IMR-90 (cell line): ENCODE results near the gene CHRM5. TPM values are rescaled to one million over a fixed set of nuclear protein-coding genes. Genes with fewer than 3 reads are reported as not detected.

Source experiments
- ATAC-seq: fragments of 200-7000 bp; cut with Tn5 transposase; 2 replicates; pipeline ENCODE4 v1.9.1; 2020; ENCODE audit warnings: low read depth, mild to moderate bottlenecking, moderate library complexity
- BruUV-seq: library from RNA; stranded (reverse); fragments of 400-500 nt; replicated peaks from 2 replicates; lab custom pipeline; 2021; lab: Mats Ljungman, UMichigan
- CTCF ChIA-PET: fragments of 300-600 bp; formaldehyde crosslinking; extraction: SDS; loops from one replicate; lab custom pipeline; 2021; ENCODE audit warnings: antibody characterized with exemption; lab: Yijun Ruan, JAX
- POLR2A ChIA-PET: fragments of 300-600 bp; sonication (Branson Sonifier 250); formaldehyde crosslinking; loops from one replicate; lab custom pipeline; 2022; ENCODE audit warnings: antibody characterized with exemption; ENCODE audit not compliant: unreplicated experiment; lab: Charles Lee
- DNase-seq: peaks from one replicate; pipeline ENCODE4 v3.0.0; 2013
- H2AFZ ChIP-seq: replicated peaks from 2 replicates; pipeline ENCODE3; 2013; ENCODE audit warnings: low read length, mild to moderate bottlenecking; ENCODE audit not compliant: poor library complexity
- H2AK5ac ChIP-seq: 2 replicates; pipeline ENCODE4 v1.6.1; 2013; ENCODE audit warnings: low read depth, low read length, inconsistent platforms
- H2AK9ac ChIP-seq: replicated peaks from 2 replicates; pipeline ENCODE3; 2013; ENCODE audit warnings: mild to moderate bottlenecking, low read depth, low read length, moderate library complexity; ENCODE audit not compliant: poor library complexity
- H2BK120ac ChIP-seq: 2 replicates; pipeline ENCODE4 v1.6.1; 2013; ENCODE audit warnings: low read depth, low read length, inconsistent platforms
- H2BK15ac ChIP-seq: 3 replicates; pipeline ENCODE4 v1.6.1; 2013; ENCODE audit warnings: low read depth, low read length, inconsistent platforms
- H2BK20ac ChIP-seq: 2 replicates; pipeline ENCODE4 v1.6.1; 2013; ENCODE audit warnings: low read depth, mild to moderate bottlenecking, inconsistent platforms, low read length, moderate library complexity
- H2BK5ac ChIP-seq: 2 replicates; pipeline ENCODE4 v1.6.1; 2013; ENCODE audit warnings: mild to moderate bottlenecking, low read depth, low read length, inconsistent platforms; ENCODE audit not compliant: poor library complexity, severe bottlenecking
- H3K14ac ChIP-seq: replicated peaks from 2 replicates; pipeline ENCODE4 v1.6.1; 2013; ENCODE audit warnings: low read depth, low read length, inconsistent platforms
- H3K18ac ChIP-seq: 2 replicates; pipeline ENCODE4 v1.6.1; 2013; ENCODE audit warnings: low read depth, low read length, control low read depth
- H3K23ac ChIP-seq: 2 replicates; pipeline ENCODE4 v1.6.1; 2013; ENCODE audit warnings: low read depth, low read length, inconsistent platforms
- H3K27ac ChIP-seq: 2 replicates; pipeline ENCODE4 v1.5.1; 2013; ENCODE audit warnings: mild to moderate bottlenecking, control low read depth, low read length; ENCODE audit not compliant: insufficient read depth
- H3K27me3 ChIP-seq: 2 replicates; pipeline ENCODE4 v1.6.1; 2013; ENCODE audit warnings: low read length; ENCODE audit not compliant: control insufficient read depth, insufficient read depth
- H3K36me3 ChIP-seq: 2 replicates; pipeline ENCODE4 v1.6.1; 2013; ENCODE audit warnings: low read length, mixed read lengths; ENCODE audit not compliant: control insufficient read depth, insufficient read depth
- H3K4ac ChIP-seq: 2 replicates; pipeline ENCODE4 v1.6.1; 2013; ENCODE audit warnings: low read depth, low read length, inconsistent platforms
- H3K4me1 ChIP-seq: 2 replicates; pipeline ENCODE4 v1.6.1; 2013; ENCODE audit warnings: low read length, mixed read lengths; ENCODE audit not compliant: control insufficient read depth, insufficient read depth
- H3K4me2 ChIP-seq: 2 replicates; pipeline ENCODE4 v1.6.1; 2013; ENCODE audit warnings: low read depth, mild to moderate bottlenecking, control low read depth, low read length, moderate library complexity
- H3K4me3 ChIP-seq: 2 replicates; pipeline ENCODE4 v1.5.1; 2013; ENCODE audit warnings: low read depth, mild to moderate bottlenecking, control low read depth, low read length, moderate library complexity; ENCODE audit not compliant: insufficient read depth
- H3K56ac ChIP-seq: 2 replicates; pipeline ENCODE4 v1.6.1; 2013; ENCODE audit warnings: low read length, inconsistent platforms; ENCODE audit not compliant: insufficient read depth; ENCODE audit errors: extremely low read depth
- H3K79me1 ChIP-seq, 2 experiments: 2 replicates each; pipeline ENCODE4 v1.6.1; 2013; ENCODE audit warnings: low read length in 2 of 2, inconsistent platforms in 1 of 2, low read depth in 1 of 2
- H3K9ac ChIP-seq: 2 replicates; pipeline ENCODE4 v1.6.1; 2013; ENCODE audit warnings: low read depth, low read length, control low read depth
- H3K9me1 ChIP-seq: 2 replicates; pipeline ENCODE4 v1.6.1; 2013; ENCODE audit warnings: low read length, inconsistent platforms; ENCODE audit not compliant: insufficient read depth
- H3K9me3 ChIP-seq: 2 replicates; pipeline ENCODE4 v1.6.1; 2013; ENCODE audit warnings: low read length; ENCODE audit not compliant: control insufficient read depth, insufficient read depth
- H4K20me1 ChIP-seq: 2 replicates; pipeline ENCODE4 v1.6.1; 2013; ENCODE audit warnings: low read length, inconsistent platforms; ENCODE audit not compliant: insufficient read depth
- H4K5ac ChIP-seq: 2 replicates; pipeline ENCODE4 v1.6.1; 2013; ENCODE audit warnings: mild to moderate bottlenecking, low read depth, low read length, control low read depth
- H4K8ac ChIP-seq, 2 experiments: 2 replicates each; pipeline ENCODE4 v1.6.1; 2013; ENCODE audit warnings: low read depth in 2 of 2, low read length in 2 of 2, control low read depth in 1 of 2, inconsistent platforms in 1 of 2
- H4K91ac ChIP-seq: 2 replicates; pipeline ENCODE4 v1.6.1; 2013; ENCODE audit warnings: low read depth, low read length, inconsistent platforms; ENCODE audit not compliant: insufficient read depth
- CEBPB ChIP-seq: IDR thresholded peaks from 2 replicates; pipeline ENCODE4 v1.6.1; 2012; ENCODE audit warnings: low read depth, low read length, improper control_type of control experiment
- USF2 ChIP-seq: fragments of 150-350 bp; IDR thresholded peaks from 2 replicates; pipeline ENCODE4 v1.6.1; 2017; ENCODE audit warnings: mild to moderate bottlenecking, antibody characterized with exemption, low read length, low read depth
- WGBS, 2 experiments: methylation state at CpG; one replicate each; pipeline versions ENCODE4 v1.1.5 to v1.1.7; 2013; ENCODE audit warnings: missing lambda C conversion rate in 2 of 2; ENCODE audit not compliant: insufficient read length in 1 of 2; ENCODE audit errors: extremely low coverage in 2 of 2; 5-methylcytosine and 5-hydroxymethylcytosine counted together
- dilution Hi-C: fragments of 300-500 bp; cut with HindIII; formaldehyde crosslinking; loops from one replicate; pipeline ENCODE4 v1.14.3; 2018; ENCODE audit warnings: low sequenced_read_pairs; ENCODE audit not compliant: unreplicated experiment
- in situ Hi-C: fragments of 300-500 bp; cut with MboI; formaldehyde crosslinking; loops from 3 replicates; pipeline ENCODE4 v1.14.3; 2019; ENCODE audit warnings: low sequenced_read_pairs, inconsistent platforms, mixed read lengths
- intact Hi-C: fragments of 100-400 bp; cut with micrococcal nuclease; formaldehyde crosslinking; loops from 2 replicates; pipeline ENCODE4 v1.10.0; 2022
- polyA plus RNA-seq, 3 experiments: library from polyadenylated mRNA; depleted of rRNA; stranded (reverse); fragments of >200 nt; gene quantifications; 2 replicates each; pipeline ENCODE4 v1.2.3, GENCODE V29; 2012; ENCODE audit warnings: low replicate concordance in 1 of 3
- total RNA-seq: library from RNA; depleted of rRNA; stranded (reverse); fragments of >200 nt; gene quantifications from 2 replicates; pipeline ENCODE4 v1.2.3, GENCODE V29; 2012

CHRM5 gene
- total and polyA plus RNA-seq, 2 of the 4 experiments (the other 2 are of a cell fraction), result under 0.01 to 0.03 TPM

GRCh38 chr15:34019369-34019990, 51.2 kb downstream of the CHRM5 start:
- Histone ChIP-seq H2BK15ac (no peak overlapping the region), H2BK20ac (no peak overlapping the region), H3K4me1 (no peaks in the 10 kb centered on the region), H2AK5ac (no peak overlapping the region), H3K56ac (no peak overlapping the region), H3K27ac (no peak overlapping the region), H3K18ac (no peak overlapping the region), H3K9me1 (no peaks in the 10 kb centered on the region), H4K8ac (no peak overlapping the region), H2AK9ac (no peak overlapping the region), H3K4me3 (no peak overlapping the region), H3K4ac (no peak overlapping the region), H4K5ac (no peak overlapping the region), H2BK5ac (no peak overlapping the region), H3K9ac (no peak overlapping the region), H3K27me3 (no peaks in the 10 kb centered on the region), H3K79me1 (peaks cover 6 to 32% of the 10 kb centered on the region in 2 experiments; a peak in 3 of 4 replicates), H3K14ac (no peak overlapping the region), H4K20me1 (no peaks in the 10 kb centered on the region; the same call in 1 of the 2 replicates), H3K4me2 (no peak overlapping the region), H4K91ac (no peak overlapping the region), H3K23ac (no peak overlapping the region), H2AFZ (no peak overlapping the region), H2BK120ac (no peak overlapping the region), H3K9me3 (no peaks in the 10 kb centered on the region; the same call in 1 of the 2 replicates), H3K36me3 (no peaks in the 10 kb centered on the region)
- peak; percentile 41 for DNase-seq
- intact Hi-C loops, result no loop called here
- BruUV-seq, result no TSS peak
- WGBS, 2 experiments, result 100% methylated on average over 2 of the region's 3 CpGs; no CpG with 5 or more reads in 1 of the 2 experiments
- dilution Hi-C loops, result no loop called here
- no peak for TF ChIP-seq USF2
- TF ChIP-seq CEBPB, result peak; percentile 82
- POLR2A ChIA-PET, result no interaction called here
- CTCF ChIA-PET, result interaction anchor here (0.8 kb wide), 1 partner anchor 15 kb away, joined by 3 read pairs; no protein-coding TSS in a partner anchor
- ATAC-seq, result peak; percentile 47; the same call in 1 of the 2 replicates
- in situ Hi-C loops, result no loop called here
